Measurements from ENCODE around the gene CACNB4.
"Not testable (repeated sequence)": the region's sequence is repeated elsewhere in the genome, so short reads cannot be mapped to it uniquely, and the experiment has no call there.

CACNB4 gene

DNA sequence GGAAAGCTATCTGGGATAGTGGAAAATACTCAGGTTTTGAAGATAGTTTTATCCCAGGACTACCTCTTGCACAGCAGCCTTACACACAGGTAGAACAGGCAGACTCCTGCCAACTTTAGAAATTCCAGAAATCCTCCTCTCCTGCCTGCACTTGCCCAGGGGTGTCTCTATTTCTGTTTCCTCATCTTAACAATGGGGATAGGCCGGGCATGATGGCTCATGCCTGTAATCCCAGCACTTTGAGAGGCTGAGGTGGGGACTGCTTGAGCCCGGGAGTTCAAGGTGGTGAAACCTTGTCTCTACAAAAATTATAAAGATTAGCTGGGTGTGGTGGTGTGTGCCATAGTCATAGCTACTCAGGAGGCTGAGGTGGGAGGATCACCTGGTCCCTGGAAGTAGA is 153.7 kb downstream of the CACNB4 start:
- Histone ChIP-seq H3K36me3 (no peaks in the 10 kb centered on the region), H3K27me3 (peaks cover 11% of the 10 kb centered on the region), H3K9me3 (no peaks in the 10 kb centered on the region), H3K4me3 (ENCODE audit: low read depth in 1 of 2, low read length in 1 of 2) (no peak overlapping the region), H3K27ac (no peak overlapping the region), H3K4me1 (ENCODE audit: control insufficient read depth in 1 of 2, insufficient read depth in 1 of 2, low read depth in 1 of 2, low read length in 1 of 2) (peaks cover 6 to 8% of the 10 kb centered on the region in 2 experiments)
- TF ChIP-seq CTCF (IDR thresholded peaks at IDR 0.05), result no peak

- H3K27me3 ChIP-seq, result peaks cover 11% of the 10 kb centered on the region
- H3K4me1 ChIP-seq (ENCODE audit: control insufficient read depth in 1 of 2, insufficient read depth in 1 of 2, low read depth in 1 of 2, low read length in 1 of 2), result peaks cover 6 to 8% of the 10 kb centered on the region in 2 experiments
- no peak for TF ChIP-seq CTCF (IDR thresholded peaks at IDR 0.05)
- H3K36me3 ChIP-seq, result no peaks in the 10 kb centered on the region
- no peak overlapping the region for H3K27ac ChIP-seq
- H3K9me3 ChIP-seq, result no peaks in the 10 kb centered on the region
- no peak overlapping the region for H3K4me3 ChIP-seq (ENCODE audit: low read depth in 1 of 2, low read length in 1 of 2)
Measured at GRCh38 chr2:151943461-151943860, 155.4 kb downstream of the CACNB4 start.

DNA sequence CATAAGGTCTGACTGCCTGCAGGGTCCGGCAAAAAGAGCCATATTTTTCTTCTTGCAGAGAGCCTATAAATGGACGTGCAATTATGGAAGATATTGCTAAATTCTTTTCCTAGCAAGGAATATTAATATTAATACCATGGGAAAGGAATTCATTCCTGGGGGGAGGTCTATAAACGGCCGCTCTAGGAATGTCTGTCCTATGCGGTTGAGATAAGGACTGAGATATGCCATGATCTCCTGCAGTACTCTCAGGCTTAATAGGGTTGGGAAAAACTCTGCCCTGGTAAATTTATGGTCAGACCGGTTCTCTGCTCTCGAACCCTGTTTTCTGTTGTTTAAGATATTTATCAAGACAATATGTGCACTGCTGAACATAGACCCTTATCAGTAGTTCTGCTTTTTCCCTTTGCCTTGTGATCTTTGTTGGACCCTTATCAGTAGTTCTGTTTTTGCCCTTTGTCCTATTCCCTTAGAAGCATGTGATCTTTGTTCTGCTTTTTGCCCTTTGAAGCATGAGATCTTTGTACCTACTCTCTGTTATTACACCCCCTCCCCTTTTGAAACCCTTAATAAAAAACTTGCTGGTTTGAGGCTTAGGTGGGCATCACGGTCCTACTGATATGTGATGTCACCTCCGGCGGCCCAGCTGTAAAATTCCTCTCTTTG is 156.2 kb downstream of the CACNB4 start:
- not testable (repeated sequence) for H3K9me3 ChIP-seq; H3K27ac ChIP-seq; H3K4me3 ChIP-seq (ENCODE audit: low read depth in 1 of 2, low read length in 1 of 2); H3K27me3 ChIP-seq; H3K4me1 ChIP-seq (ENCODE audit: control insufficient read depth in 1 of 2, insufficient read depth in 1 of 2, low read depth in 1 of 2, low read length in 1 of 2); H3K36me3 ChIP-seq

DNA sequence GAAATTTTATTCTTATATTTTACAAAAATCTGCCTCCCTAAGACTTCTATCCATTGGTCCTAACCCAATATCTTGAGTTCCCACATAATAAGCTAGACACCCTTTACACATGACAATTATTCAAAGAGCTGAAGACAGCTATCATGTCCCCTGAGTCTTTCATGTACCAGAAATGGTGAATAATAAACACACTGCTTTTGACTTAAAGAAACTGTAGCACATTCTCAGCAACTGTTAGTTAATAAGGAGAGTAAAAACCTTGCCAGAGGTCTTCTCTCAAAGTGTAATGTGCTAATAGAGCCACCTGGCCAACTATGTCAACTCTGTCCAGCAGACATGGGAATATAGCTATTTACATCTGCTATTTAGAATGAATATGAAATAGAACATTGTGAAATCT is 160.9 kb downstream of the CACNB4 start:
- Histone ChIP-seq H3K4me3 (ENCODE audit: low read depth in 1 of 2, low read length in 1 of 2) (no peak overlapping the region), H3K27me3 (no peaks in the 10 kb centered on the region), H3K27ac (no peak overlapping the region), H3K9me3 (no peaks in the 10 kb centered on the region), H3K36me3 (no peaks in the 10 kb centered on the region), H3K4me1 (ENCODE audit: control insufficient read depth in 1 of 2, insufficient read depth in 1 of 2, low read depth in 1 of 2, low read length in 1 of 2) (no peaks in the 10 kb centered on the region)
- TF ChIP-seq CTCF (IDR thresholded peaks at IDR 0.05), result no peak

DNA sequence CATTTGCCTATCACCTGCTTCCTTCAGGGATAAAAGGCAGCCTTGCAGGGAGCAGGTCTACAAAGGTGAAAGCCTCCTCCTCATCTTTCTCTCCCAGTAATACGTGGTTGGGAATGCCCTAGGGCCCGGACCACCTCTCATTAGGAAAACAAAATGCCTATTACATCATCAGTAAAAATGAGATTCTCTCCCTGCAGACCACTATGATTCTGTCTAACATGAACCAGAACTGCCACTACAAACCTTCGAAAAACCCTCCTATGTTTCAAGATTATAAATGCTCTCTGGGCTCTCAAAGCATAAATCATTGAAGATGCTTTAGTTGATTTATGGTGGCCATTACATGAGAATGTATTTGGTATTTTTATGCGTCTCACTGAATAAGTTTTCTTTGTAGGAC is 162.2 kb downstream of the CACNB4 start:
- Histone ChIP-seq H3K4me1 (ENCODE audit: control insufficient read depth in 1 of 2, insufficient read depth in 1 of 2, low read depth in 1 of 2, low read length in 1 of 2) (no peaks in the 10 kb centered on the region), H3K27me3 (no peaks in the 10 kb centered on the region), H3K9me3 (no peaks in the 10 kb centered on the region), H3K27ac (no peak overlapping the region), H3K36me3 (no peaks in the 10 kb centered on the region), H3K4me3 (ENCODE audit: low read depth in 1 of 2, low read length in 1 of 2) (no peak overlapping the region)
- TF ChIP-seq CTCF (IDR thresholded peaks at IDR 0.05), result no peak

DNA sequence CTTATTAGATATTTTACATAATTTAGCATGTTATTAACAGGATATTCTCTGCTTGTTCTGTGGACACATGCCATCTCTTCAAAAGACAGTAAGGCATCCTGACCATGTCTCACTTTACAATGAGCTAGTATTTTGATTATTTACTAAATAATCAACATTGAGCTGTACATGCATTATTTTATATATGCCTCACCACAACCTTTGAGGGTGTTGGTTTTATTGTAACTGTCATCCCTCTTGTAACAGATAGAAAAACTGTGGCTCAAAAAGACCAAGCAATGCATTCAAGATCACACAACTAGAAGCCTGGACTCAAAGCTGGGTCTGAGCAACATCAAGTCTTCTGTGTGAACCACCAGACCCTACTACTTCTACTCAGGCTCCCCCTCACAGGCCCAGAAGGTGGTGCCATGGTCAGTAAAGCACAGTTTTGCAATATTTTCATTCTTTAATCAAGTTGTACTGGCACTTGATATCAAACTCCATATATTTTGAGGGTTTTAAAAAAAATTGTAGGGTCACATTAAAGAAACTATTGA is 165.5 kb downstream of the CACNB4 start:
- no peak for TF ChIP-seq CTCF (IDR thresholded peaks at IDR 0.05)
- Histone ChIP-seq H3K4me1 (ENCODE audit: control insufficient read depth in 1 of 2, insufficient read depth in 1 of 2, low read depth in 1 of 2, low read length in 1 of 2) (peaks cover 12 to 13% of the 10 kb centered on the region in 2 experiments), H3K9me3 (no peaks in the 10 kb centered on the region), H3K27ac (no peak overlapping the region), H3K36me3 (no peaks in the 10 kb centered on the region), H3K27me3 (no peaks in the 10 kb centered on the region), H3K4me3 (ENCODE audit: low read depth in 1 of 2, low read length in 1 of 2) (no peak overlapping the region)

Data from neutrophil (primary cell).